ENCODE results near the gene ZNF417.
A peak's percentile ranks its signal among the peaks of the same experiment; 100 is the strongest.
"Not testable (repeated sequence)": the region's sequence is repeated elsewhere in the genome, so short reads cannot be mapped to it uniquely, and the experiment has no call there.

ZNF417 gene

GRCh38 chr19:57916168-57916995 lies at the start of gene ZNF417:
Gene ZNF417, minus strand, starts transcription at chr19:57916592. Its CDS starts 181 bp downstream, at chr19:57916411.
- peak; percentile 95 for DNase-seq

GRCh38 chr19:57964761-57965160 lies 48.4 kb upstream of the ZNF417 start:
- DNase-seq, result no peak

- DNase-seq, result no peak
Measured at GRCh38 chr19:57961785-57962184, 45.4 kb upstream of the ZNF417 start.

DNA sequence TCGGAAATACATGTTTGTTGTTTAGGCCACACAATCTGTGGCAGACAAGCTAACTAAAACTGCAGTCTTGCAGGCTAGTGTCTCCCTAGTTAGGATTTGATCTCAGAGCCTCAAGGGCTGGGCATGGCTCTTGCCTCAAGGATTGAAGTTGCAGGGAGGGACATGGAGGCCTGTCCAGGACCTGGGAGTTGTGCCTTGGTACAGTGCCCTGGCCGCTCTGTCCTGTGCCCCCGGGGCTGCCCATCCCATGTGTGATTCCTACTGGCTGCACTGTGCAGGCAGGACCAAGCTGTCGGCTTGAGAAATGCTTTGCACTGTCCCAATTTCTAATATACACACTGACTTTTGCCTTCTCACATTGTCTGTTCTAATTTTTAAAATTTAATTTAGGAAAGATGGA lies 38.6 kb upstream of the ZNF417 start:
- no peak for DNase-seq

DNA sequence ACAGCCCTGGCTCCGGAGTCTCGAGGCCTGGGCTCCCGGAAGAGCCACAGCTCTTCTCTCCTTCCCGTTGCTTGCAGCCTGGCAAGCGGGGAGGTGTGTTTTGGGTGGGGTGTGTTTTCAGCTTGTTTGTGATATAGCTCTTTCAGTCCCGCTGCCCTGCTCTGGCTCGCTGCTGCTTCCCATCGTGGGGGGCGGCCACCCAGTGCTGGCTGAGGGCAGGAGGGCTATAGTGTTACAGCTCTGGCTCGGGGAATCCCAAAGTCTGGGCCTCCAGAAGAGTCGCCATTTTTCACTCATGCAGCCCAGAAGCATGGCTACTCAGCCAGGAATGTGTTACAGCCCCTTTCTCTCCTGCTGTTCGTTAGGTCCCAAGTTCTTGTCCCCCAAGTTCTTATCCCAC lies 33.3 kb upstream of the ZNF417 start:
- DNase-seq, result no peak

- no peak for DNase-seq
Measured at GRCh38 chr19:57949296-57949695, 32.9 kb upstream of the ZNF417 start.

DNA sequence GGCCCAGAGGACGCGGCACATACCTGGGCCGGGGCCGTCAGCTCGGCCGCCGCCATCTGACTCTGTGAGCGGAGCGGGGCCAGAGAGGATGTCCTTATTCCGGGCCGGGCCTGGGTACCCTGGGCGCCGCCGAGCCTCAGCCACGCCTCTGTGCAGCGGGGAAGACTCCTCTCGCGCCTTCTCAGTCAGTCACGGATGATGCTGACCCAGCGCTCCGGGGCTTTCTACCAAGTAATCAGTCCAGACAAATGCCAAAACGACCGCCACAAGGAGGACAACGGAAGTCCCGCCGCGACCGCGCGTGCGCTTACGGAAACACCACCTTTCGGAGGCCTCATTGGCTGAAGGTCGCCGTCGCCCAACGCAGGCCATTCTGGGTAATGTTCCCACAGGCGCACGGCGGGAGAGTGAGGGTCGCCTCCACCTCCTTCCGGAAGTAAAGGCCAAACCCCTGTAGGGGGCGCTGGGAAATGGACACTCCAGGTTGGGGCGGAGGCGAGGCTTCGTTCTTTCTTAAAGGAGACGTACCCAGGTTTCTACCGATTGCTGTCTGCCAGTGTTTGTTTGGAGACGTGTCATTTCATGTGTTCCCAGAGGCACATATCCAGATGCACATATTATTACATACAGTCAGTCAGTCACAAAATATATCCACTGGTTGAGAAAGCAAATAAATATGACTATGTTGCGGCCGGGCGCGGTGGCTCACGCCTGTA lies 31.2 kb upstream of the ZNF417 start, which contains the start of gene ZNF256:
Gene ZNF256, minus strand, starts transcription at position 288 of the 716 bp plus-strand sequence. Its CDS starts 232 bp downstream, at position 56.
- peak; percentile 99 for DNase-seq

- no peak for DNase-seq
Measured at GRCh38 chr19:57947088-57947418, 30.7 kb upstream of the ZNF417 start.

DNA sequence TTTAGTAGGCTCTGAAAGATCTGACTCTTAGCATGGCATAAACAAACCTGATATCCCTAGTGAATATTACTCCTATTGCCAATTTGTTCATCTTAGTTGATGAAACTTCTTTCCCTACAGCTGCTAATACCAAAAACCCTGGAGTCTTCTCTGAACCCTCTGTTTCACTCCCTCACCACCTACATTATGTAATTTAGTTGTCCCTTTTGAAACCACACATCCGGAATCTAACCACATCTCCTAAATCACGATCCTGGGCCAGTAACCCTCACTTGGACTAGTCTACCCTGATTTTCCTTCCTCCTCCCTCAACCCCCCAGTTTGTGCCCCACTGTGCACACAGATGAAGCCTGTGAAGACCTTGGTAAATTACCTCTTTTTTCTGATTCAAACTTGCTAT lies 29.9 kb upstream of the ZNF417 start:
- no peak for DNase-seq

DNA sequence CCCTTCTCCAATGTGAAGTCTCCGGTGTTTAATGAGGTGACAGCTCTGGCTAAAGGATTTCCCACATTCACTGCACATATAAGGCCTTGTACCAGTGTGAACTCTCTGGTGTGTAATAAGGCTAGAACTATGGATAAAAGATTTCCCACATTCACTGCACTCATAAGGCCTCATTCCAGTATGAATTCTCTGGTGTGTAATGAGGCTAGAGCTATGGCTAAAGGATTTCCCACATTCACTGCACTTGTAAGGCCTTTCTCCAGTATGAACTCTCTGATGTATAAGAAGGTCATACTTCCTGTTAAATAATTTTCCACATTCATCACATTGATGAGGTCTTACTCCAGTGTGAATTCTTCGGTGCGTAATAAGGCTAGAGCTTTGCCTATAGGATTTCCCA lies 25.2 kb upstream of the ZNF417 start:
- DNase-seq, result no peak

DNA sequence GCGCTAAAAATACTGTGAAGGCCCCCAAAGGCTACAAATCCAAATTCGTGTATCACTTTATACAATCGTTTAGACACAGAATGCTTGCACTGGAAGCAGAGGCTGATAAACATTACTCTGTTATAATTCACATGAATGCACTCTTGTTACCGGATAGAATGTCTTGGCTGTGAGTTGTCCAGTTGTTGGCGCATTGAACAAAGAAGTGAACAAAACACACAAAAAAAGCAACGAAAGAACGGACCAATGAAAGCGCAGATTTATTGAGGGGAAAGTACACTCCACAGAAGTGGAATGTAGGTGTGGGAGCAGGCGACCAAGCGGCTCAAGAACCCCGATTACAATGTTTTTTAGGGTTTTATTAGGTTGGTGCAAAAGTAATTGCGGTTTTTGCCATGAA lies 19.3 kb upstream of the ZNF417 start:
- no peak for DNase-seq

DNA sequence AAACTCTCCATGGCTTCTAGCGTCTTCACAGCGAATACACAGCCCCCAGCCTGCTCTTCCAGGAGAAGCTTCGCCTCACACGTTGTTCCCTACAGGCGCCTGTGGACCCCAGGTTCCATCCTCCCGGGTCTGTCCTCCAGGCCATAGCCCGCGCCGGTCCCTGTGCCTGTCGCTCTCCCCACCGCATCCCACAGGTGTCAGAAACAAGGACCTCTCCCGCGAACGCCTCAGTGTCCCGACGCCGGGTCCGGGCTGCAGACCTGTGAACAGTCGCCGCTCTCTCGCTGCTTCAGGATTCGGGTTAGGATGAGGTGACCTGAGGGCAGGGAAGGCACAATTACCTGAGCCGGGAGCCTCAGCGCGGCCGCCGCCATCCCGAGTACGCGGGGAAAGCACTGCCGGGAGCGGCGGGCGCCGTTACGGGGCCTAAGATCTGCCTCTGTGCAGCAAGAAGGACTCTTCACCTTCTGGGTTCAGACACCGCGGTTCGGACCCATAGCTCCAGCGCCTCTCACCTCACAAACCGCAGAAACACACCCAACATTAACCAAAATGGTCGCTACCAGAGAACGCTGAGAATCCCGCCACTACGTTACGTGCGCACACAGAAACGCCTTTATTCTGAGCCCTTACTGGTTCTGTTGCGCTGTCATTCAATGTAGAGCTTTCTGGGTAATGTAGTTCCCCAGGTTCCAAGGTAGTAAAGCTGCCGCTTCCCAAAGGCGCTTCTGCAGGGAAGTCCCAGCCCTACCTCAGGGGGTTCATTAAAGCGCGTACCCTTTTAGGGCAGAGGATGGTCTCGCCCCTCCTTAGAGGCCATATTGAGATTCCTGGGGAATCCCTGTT lies 18.7 kb upstream of the ZNF417 start, which contains the start of gene ZNF418:
Gene ZNF418, minus strand, starts transcription at position 583 of the 846 bp plus-strand sequence. CDS start 1,580 bp downstream, outside the sequence.
- DNase-seq, result no peak

GRCh38 chr19:57927587-57927986 lies 11.2 kb upstream of the ZNF417 start:
- DNase-seq, result no peak

DNA sequence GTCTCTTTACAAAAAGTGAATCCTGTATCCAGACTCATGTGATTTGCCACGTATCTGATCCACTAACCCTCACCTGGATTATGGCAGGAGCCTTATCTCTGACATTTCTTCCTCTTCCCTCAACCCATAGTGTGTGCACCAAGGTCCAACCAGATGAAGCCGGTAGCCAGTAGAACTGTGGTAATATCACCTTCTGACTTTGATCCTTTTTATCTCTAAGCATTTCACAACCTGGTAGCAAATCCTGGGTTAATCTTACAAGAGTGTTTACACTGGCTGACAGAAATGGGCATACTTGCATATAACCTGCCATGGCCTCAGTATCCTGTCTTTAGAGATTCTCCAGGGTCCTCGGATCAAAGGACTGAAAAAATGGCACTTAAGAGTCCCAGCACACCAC lies 1.9 kb downstream of the ZNF417 start:
- DNase-seq, result no peak

- no peak for DNase-seq
Measured at GRCh38 chr19:57907394-57907793, 9.0 kb downstream of the ZNF417 start.

DNA sequence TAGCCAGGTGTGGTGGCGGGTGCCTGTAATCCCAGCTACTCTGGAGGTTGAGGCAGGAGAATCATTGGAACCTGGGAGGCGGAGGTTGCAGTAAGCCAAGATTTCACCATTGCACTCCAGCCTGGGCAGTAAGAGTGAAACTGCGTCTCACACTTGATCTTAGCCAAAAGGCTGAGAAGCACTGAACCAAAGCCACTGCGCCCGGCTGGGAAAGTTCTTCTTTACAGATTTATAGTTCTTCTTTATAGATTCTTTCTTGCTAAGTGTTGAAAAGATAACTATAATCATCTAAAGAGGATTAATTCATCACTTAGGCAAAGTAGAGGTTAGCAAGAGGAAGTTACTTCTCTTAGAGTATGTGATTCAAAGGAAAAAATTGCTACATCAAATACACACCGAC lies 11.1 kb downstream of the ZNF417 start:
- DNase-seq, result no peak

- DNase-seq, result no peak
Measured at GRCh38 chr19:57903618-57904184, 12.7 kb downstream of the ZNF417 start.

- DNase-seq, result no peak
Measured at GRCh38 chr19:57900311-57900710, 16.1 kb downstream of the ZNF417 start.

DNA sequence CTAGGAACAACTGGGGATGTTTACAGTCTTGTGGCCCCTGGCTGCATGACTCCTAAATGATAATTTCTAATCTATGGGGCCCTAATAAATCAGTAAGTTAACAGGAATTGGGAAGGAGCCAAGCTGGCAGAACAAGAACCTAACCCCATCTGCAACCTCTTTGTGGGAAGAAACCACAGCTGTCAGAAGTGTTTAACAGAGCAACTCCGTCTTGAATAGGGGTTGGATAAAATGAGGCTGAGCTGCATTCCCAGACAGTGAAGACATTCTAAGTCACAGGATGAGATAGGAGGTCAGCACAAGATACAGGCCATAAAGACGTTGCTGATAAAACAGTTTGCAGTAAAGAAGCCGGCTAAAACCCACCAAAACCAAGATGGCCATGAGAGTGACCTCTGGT lies 25.7 kb downstream of the ZNF417 start:
- DNase-seq, result not testable (repeated sequence)

DNA sequence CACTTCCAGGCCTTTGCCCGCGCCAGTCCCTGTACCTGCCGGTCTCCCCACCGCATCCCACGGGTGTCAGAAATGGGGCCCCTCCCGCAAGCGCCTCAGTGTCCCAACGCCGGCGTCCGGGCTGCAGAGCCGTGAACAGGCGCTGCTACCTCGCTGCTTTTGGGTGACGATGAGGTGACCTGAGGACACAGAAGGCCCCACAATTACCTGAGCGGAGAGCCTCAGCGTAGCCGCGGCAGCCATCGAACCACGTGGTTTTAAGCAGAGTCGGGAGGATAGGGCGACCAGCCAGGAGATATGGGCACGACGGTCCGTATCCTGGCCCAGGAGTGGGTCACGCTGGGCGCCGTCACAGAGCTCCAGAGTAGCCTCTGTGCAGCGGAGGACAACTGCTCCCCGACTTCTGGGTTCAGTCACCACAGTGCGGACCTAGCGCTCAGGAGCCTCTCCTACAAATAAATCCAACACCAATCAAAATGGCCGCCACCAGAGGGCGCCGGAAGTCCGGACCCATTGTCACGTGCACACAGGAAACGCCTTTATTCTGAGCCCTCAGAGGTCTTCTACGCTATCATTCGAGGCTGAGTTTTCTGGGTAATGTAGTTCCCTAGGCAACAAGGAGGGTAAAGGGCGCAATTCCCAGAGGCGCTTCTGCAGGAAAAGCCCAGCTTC lies 27.7 kb downstream of the ZNF417 start, which contains the start of gene ZNF814:
Gene ZNF814, minus strand, starts transcription at position 478 of the 672 bp plus-strand sequence. Its CDS starts 235 bp downstream, at position 243.
- no peak for DNase-seq

- DNase-seq, result no peak
Measured at GRCh38 chr19:57888107-57888559, 28.3 kb downstream of the ZNF417 start.
